ENCODE results near the gene GARRE1. TPM values are rescaled to one million over a fixed set of nuclear protein-coding genes. Genes with fewer than 3 reads are reported as not detected.
A peak's percentile ranks its signal among the peaks of the same experiment; 100 is the strongest.
"Not testable (repeated sequence)": the region's sequence is repeated elsewhere in the genome, so short reads cannot be mapped to it uniquely, and the experiment has no call there.

The GARRE1 gene
- polyA plus RNA-seq, 1 donor, result 22.5 TPM

DNA sequence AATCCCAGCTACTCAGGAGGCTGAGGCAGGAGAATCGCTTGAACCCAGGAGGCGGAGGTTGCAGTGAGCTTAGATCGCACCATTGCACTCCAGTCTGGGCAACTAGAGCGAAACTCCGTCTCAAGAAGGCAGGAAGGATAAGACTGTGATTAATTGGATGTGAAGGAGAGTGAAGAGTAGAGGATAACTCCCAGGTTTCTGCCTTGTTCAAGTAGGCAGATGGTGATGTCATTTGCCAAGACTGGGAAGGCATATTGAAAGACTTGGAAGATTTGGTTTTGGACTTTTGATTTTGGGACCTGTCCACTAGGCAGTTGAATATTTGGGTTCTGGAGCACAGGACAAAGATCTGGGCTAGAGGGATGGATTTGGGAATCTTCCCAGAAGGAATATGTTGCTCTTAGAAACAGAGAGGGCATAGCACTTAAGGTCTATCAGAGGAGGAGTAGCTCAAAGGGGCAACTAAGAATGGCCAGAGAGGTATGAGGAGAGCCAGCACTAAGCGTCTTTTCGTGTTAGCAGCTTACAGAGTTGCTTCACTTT, 20.0 kb downstream of the GARRE1 start:
- Histone ChIP-seq H3K4me3 (ENCODE audit: low read length) (no peak overlapping the region), H3K27ac (ENCODE audit: low read length) (no peak overlapping the region), H3K9me3 (ENCODE audit: control insufficient read depth, low read depth, low read length) (no peaks in the 10 kb centered on the region), H3K4me1 (ENCODE audit: control insufficient read depth, insufficient read depth, low read length) (peaks cover 9% of the 10 kb centered on the region), H3K36me3 (ENCODE audit: control insufficient read depth, insufficient read depth, low read length) (peaks cover 6% of the 10 kb centered on the region), H3K27me3 (ENCODE audit: control insufficient read depth, insufficient read depth, low read length) (no peaks in the 10 kb centered on the region)
- DNase-seq, result no peak
- 100% methylated on average over 1 of the region's 7 CpGs for WGBS (ENCODE audit: insufficient coverage, low lambda C conversion rate)

- 46% methylated on average over 2 of the region's 4 CpGs for WGBS (ENCODE audit: insufficient coverage, low lambda C conversion rate)
- H3K27me3 ChIP-seq (ENCODE audit: control insufficient read depth, insufficient read depth, low read length), result no peaks in the 10 kb centered on the region
- DNase-seq, result no peak
Measured at GRCh38 chr19:34274827-34275625, 20.7 kb downstream of the GARRE1 start.

DNA sequence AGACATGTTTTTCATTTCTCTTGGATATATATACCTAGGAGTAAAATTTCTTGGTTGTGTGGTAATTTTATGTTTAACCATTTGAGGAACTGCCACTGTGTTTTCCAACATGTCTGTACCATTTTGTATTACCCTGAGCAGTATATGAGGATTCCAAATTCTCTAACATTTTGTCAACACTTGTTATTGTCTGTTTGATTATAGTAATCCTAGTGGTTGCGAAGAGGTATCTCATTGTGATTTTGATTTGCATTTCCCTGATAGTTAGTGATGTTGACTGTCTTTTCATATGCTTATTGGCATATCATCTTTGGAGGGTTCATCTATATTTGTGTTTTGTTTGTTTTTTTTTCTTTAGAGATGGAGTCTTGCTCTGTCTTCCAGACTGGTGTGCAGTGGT, 21.4 kb downstream of the GARRE1 start:
- peaks cover 9% of the 10 kb centered on the region for H3K4me1 ChIP-seq (ENCODE audit: control insufficient read depth, insufficient read depth, low read length)
- no peaks in the 10 kb centered on the region for H3K9me3 ChIP-seq (ENCODE audit: control insufficient read depth, low read depth, low read length)
- WGBS (ENCODE audit: insufficient coverage, low lambda C conversion rate), result no CpG with 5 or more reads among the region's 1 CpG
- peaks cover 6% of the 10 kb centered on the region for H3K36me3 ChIP-seq (ENCODE audit: control insufficient read depth, insufficient read depth, low read length)
- H3K4me3 ChIP-seq (ENCODE audit: low read length), result no peak overlapping the region
- H3K27me3 ChIP-seq (ENCODE audit: control insufficient read depth, insufficient read depth, low read length), result no peaks in the 10 kb centered on the region
- no peak for DNase-seq
- no peak overlapping the region for H3K27ac ChIP-seq (ENCODE audit: low read length)

More at GRCh38 chr19:34274827-34275625, 20.7 kb downstream of the GARRE1 start:
- no peak overlapping the region for H3K4me3 ChIP-seq (ENCODE audit: low read length)
- H3K27ac ChIP-seq (ENCODE audit: low read length), result no peak overlapping the region
- H3K4me1 ChIP-seq (ENCODE audit: control insufficient read depth, insufficient read depth, low read length), result peaks cover 9% of the 10 kb centered on the region
- H3K9me3 ChIP-seq (ENCODE audit: control insufficient read depth, low read depth, low read length), result no peaks in the 10 kb centered on the region
- peaks cover 6% of the 10 kb centered on the region for H3K36me3 ChIP-seq (ENCODE audit: control insufficient read depth, insufficient read depth, low read length)

GRCh38 chr19:34276614-34277013, 22.3 kb downstream of the GARRE1 start:
- Histone ChIP-seq H3K27ac (ENCODE audit: low read length) (no peak overlapping the region), H3K4me3 (ENCODE audit: low read length) (no peak overlapping the region), H3K9me3 (ENCODE audit: control insufficient read depth, low read depth, low read length) (no peaks in the 10 kb centered on the region), H3K27me3 (ENCODE audit: control insufficient read depth, insufficient read depth, low read length) (no peaks in the 10 kb centered on the region), H3K36me3 (ENCODE audit: control insufficient read depth, insufficient read depth, low read length) (peaks cover 8% of the 10 kb centered on the region), H3K4me1 (ENCODE audit: control insufficient read depth, insufficient read depth, low read length) (peaks cover 9% of the 10 kb centered on the region)
- WGBS (ENCODE audit: insufficient coverage, low lambda C conversion rate), result no CpG with 5 or more reads among the region's 4 CpGs
- DNase-seq, result peak in 1 of 2 donors; percentile 54

DNA sequence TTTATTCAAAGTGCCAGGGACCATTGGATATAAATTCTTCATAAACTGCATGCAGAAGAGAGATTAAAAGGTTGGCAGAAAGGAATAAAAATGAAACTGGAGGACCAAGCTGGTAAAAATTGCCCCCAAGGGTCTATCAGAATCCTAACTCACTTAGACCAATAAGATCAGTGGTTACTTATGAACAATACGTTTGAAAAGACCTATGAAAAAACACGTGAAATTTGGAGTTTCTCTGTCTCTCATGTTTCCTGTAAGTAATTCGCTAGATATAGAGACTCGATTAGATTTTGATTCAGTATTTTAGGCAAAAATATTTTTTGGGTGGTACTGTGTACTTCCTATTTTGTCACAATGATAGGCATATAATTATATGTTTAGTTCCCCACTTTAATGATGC, 22.9 kb downstream of the GARRE1 start:
- no peaks in the 10 kb centered on the region for H3K9me3 ChIP-seq (ENCODE audit: control insufficient read depth, low read depth, low read length)
- no peak for DNase-seq
- H3K36me3 ChIP-seq (ENCODE audit: control insufficient read depth, insufficient read depth, low read length), result peaks cover 8% of the 10 kb centered on the region
- WGBS (ENCODE audit: insufficient coverage, low lambda C conversion rate), result no CpG with 5 or more reads among the region's 4 CpGs
- no peaks in the 10 kb centered on the region for H3K27me3 ChIP-seq (ENCODE audit: control insufficient read depth, insufficient read depth, low read length)
- H3K4me1 ChIP-seq (ENCODE audit: control insufficient read depth, insufficient read depth, low read length), result peaks cover 9% of the 10 kb centered on the region
- no peak overlapping the region for H3K4me3 ChIP-seq (ENCODE audit: low read length)
- no peak overlapping the region for H3K27ac ChIP-seq (ENCODE audit: low read length)

DNA sequence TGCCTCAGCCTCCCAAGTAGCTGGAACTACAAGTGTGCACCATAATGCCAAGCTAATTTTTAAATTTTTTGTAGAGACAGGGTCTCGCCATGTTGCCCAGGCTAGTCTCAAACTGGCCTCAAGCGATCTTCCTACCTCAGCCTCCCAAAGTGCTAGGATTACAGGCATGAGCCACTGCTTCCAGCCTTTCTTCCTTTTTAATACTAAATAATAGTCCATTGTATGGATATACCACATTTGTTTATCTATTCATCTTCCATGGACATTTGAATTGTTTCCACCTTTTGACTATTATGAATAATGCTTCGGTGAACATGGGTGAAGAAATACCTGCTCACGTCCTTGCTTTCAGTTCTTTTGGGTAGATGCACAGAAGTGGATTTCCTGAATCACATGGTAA, 24.4 kb downstream of the GARRE1 start:
- Histone ChIP-seq H3K27ac (ENCODE audit: low read length) (no peak overlapping the region), H3K27me3 (ENCODE audit: control insufficient read depth, insufficient read depth, low read length) (no peaks in the 10 kb centered on the region), H3K4me1 (ENCODE audit: control insufficient read depth, insufficient read depth, low read length) (peaks cover 9% of the 10 kb centered on the region), H3K9me3 (ENCODE audit: control insufficient read depth, low read depth, low read length) (no peaks in the 10 kb centered on the region), H3K36me3 (ENCODE audit: control insufficient read depth, insufficient read depth, low read length) (peaks cover 8% of the 10 kb centered on the region), H3K4me3 (ENCODE audit: low read length) (no peak overlapping the region)
- no CpG with 5 or more reads among the region's 4 CpGs for WGBS (ENCODE audit: insufficient coverage, low lambda C conversion rate)
- DNase-seq, result no peak

- not testable (repeated sequence) for H3K9me3 ChIP-seq (ENCODE audit: control insufficient read depth, low read depth, low read length); DNase-seq; H3K36me3 ChIP-seq (ENCODE audit: control insufficient read depth, insufficient read depth, low read length); H3K4me1 ChIP-seq (ENCODE audit: control insufficient read depth, insufficient read depth, low read length); H3K27ac ChIP-seq (ENCODE audit: low read length); H3K27me3 ChIP-seq (ENCODE audit: control insufficient read depth, insufficient read depth, low read length); H3K4me3 ChIP-seq (ENCODE audit: low read length)
- no CpG with 5 or more reads among the region's 2 CpGs for WGBS (ENCODE audit: insufficient coverage, low lambda C conversion rate)
Measured at GRCh38 chr19:34281444-34281843, 27.1 kb downstream of the GARRE1 start.

- H3K27ac ChIP-seq (ENCODE audit: low read length), result no peak overlapping the region
Measured at GRCh38 chr19:34282611-34283519, 28.5 kb downstream of the GARRE1 start.

DNA sequence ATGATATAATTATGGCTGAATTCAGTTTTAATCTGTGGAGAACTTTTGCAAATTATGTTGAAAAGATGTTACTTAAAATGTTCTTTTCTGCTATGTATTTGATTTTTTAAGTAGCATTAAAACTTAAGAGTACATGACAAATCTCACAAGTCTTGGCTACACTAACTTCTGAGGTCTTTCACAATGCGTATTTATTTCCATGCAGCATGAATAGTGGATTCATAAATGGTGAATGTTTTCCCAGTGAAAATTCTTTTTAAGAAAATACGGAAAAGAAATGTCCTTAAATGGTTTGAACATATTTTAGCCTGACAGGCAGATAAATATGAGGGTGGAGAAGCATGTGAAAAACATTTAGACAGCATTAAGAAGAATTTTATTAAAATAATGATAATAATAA, 30.2 kb downstream of the GARRE1 start:
- peaks cover 2% of the 10 kb centered on the region for H3K36me3 ChIP-seq (ENCODE audit: control insufficient read depth, insufficient read depth, low read length)
- no peaks in the 10 kb centered on the region for H3K9me3 ChIP-seq (ENCODE audit: control insufficient read depth, low read depth, low read length)
- no peaks in the 10 kb centered on the region for H3K4me1 ChIP-seq (ENCODE audit: control insufficient read depth, insufficient read depth, low read length)
- DNase-seq, result no peak
- H3K4me3 ChIP-seq (ENCODE audit: low read length), result no peak overlapping the region
- H3K27me3 ChIP-seq (ENCODE audit: control insufficient read depth, insufficient read depth, low read length), result no peaks in the 10 kb centered on the region
- 100% methylated on average over 2 of the region's 2 CpGs for WGBS (ENCODE audit: insufficient coverage, low lambda C conversion rate)
- H3K27ac ChIP-seq (ENCODE audit: low read length), result no peak overlapping the region

More at GRCh38 chr19:34282611-34283519, 28.5 kb downstream of the GARRE1 start:
- 29% methylated on average over 1 of the region's 2 CpGs for WGBS (ENCODE audit: insufficient coverage, low lambda C conversion rate)
- Histone ChIP-seq H3K27me3 (ENCODE audit: control insufficient read depth, insufficient read depth, low read length) (no peaks in the 10 kb centered on the region), H3K36me3 (ENCODE audit: control insufficient read depth, insufficient read depth, low read length) (peaks cover 8% of the 10 kb centered on the region), H3K4me3 (ENCODE audit: low read length) (no peak overlapping the region), H3K9me3 (ENCODE audit: control insufficient read depth, low read depth, low read length) (no peaks in the 10 kb centered on the region), H3K4me1 (ENCODE audit: control insufficient read depth, insufficient read depth, low read length) (no peaks in the 10 kb centered on the region)
- DNase-seq, result no peak

- H3K9me3 ChIP-seq (ENCODE audit: control insufficient read depth, low read depth, low read length), result no peaks in the 10 kb centered on the region
- no peaks in the 10 kb centered on the region for H3K27me3 ChIP-seq (ENCODE audit: control insufficient read depth, insufficient read depth, low read length)
- no peak overlapping the region for H3K4me3 ChIP-seq (ENCODE audit: low read length)
- H3K4me1 ChIP-seq (ENCODE audit: control insufficient read depth, insufficient read depth, low read length), result no peaks in the 10 kb centered on the region
- no peaks in the 10 kb centered on the region for H3K36me3 ChIP-seq (ENCODE audit: control insufficient read depth, insufficient read depth, low read length)
- no peak overlapping the region for H3K27ac ChIP-seq (ENCODE audit: low read length)
- DNase-seq, result peak; percentile 38 to 55
- WGBS (ENCODE audit: insufficient coverage, low lambda C conversion rate), result no CpG with 5 or more reads among the region's 3 CpGs
Measured at GRCh38 chr19:34287662-34288140, 33.3 kb downstream of the GARRE1 start.

All from large intestine (tissue), 3 donors.